Mesodermal cell (in vitro differentiated cells): ENCODE data around the gene URB2. TPM values are rescaled to one million over a fixed set of nuclear protein-coding genes. Genes with fewer than 3 reads are reported as not detected.
A peak's percentile ranks its signal among the peaks of the same experiment; 100 is the strongest.

Source experiments
- H3K27ac ChIP-seq: 2 replicates; pipeline ENCODE4 v1.7.0; 2013; ENCODE audit warnings: mild to moderate bottlenecking, low read depth, low read length, moderate library complexity; ENCODE audit not compliant: severe bottlenecking
- H3K36me3 ChIP-seq: 2 replicates; pipeline ENCODE4 v1.7.1; 2013; ENCODE audit warnings: mild to moderate bottlenecking, low read length, moderate library complexity; ENCODE audit not compliant: control insufficient read depth, insufficient read depth
- H3K4me1 ChIP-seq: one replicate; pipeline ENCODE4 v1.7.1; 2013; ENCODE audit warnings: mild to moderate bottlenecking, low read length; ENCODE audit not compliant: insufficient read depth, control insufficient read depth, poor library complexity, severe bottlenecking
- H3K4me3 ChIP-seq: 2 replicates; pipeline ENCODE4 v1.7.0; 2013; ENCODE audit warnings: low read length, control low read depth, mild to moderate bottlenecking; ENCODE audit not compliant: insufficient read depth, poor library complexity, severe bottlenecking; ENCODE audit errors: extremely low read depth
- H3K9me3 ChIP-seq: 2 replicates; pipeline ENCODE4 v1.7.1; 2013; ENCODE audit warnings: mild to moderate bottlenecking, low read length, moderate library complexity; ENCODE audit not compliant: control insufficient read depth
- WGBS, 2 experiments: methylation state at CpG; one replicate each; pipeline ENCODE4 v1.1.5; 2013; ENCODE audit warnings: missing lambda C conversion rate in 2 of 2; ENCODE audit not compliant: insufficient coverage in 2 of 2; 5-methylcytosine and 5-hydroxymethylcytosine counted together
- polyA plus RNA-seq, 2 experiments: library from polyadenylated mRNA; stranded (reverse); fragments of 50-300 nt; gene quantifications; one replicate each; pipeline ENCODE4 v1.2.3, GENCODE V29; 2013

URB2 gene
- polyA plus RNA-seq (2013, experiment 1 of 2): 4.5 TPM
- 4.1 TPM for polyA plus RNA-seq (2013, experiment 2 of 2)

DNA sequence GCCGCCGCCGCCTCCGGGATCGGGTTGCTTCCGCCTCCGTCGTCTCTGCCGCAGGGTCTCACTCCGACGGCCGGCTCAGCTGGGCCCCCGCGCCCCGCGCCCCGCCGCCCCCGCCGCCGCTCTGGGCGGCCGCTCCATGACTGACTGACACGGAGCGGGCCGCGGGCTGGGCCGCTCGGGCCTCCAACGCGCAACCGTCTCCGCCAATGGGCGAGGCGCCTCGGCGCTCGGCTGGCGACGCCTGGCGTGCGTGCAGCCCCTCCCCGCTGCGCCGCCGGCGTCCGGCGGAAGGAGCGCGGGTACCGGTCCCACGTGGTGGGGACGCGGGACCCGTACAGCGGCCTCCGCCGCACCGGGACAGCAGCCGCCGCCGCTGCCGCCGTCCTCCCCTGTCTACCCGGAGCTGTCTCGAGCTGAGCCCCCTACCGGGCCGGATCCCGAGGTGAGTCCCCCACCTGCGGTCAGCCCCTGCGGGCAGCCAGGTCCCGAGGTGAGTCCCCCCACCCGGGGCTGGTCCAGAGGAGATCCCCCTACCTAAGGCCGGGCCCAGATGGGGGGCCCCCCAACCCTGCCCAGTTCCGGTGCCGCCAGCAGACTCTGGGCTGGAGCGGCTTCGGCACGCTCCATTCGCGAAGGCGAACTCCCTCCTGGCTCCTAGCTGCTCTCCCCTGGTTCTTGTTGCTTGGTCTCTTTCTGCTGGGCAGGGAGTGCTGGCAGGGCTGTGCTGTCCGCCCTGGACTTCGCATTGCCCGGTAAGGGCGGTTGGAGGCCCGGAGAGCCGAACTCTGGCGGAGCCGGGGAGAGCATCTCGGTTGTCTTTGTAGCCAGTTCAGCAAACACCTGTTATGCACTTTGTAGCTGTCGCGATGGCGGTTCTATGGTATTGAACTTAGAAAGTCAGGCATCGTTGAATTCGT, at the start of gene URB2, which contains the start of gene TAF5L:
TSS of gene URB2 (plus strand) at position 333 of the 917 bp plus-strand sequence. CDS start 1,387 bp downstream, outside the sequence.
TSS of gene TAF5L (minus strand) at position 208 of the 917 bp plus-strand sequence. CDS start 11,640 bp downstream, outside the sequence.
- H3K4me3 ChIP-seq: peak within 1 kb of the TSS; percentile 96
- peak within 1 kb of the TSS; percentile 67 for H3K27ac ChIP-seq
- 0% methylated on average over 59 to 79 of the region's 97 CpGs for WGBS, 2 experiments
- peaks cover 4% of the 10 kb centered on the region for H3K4me1 ChIP-seq
- H3K9me3 ChIP-seq: no peaks in the 10 kb centered on the region
- peaks cover 23% of the 10 kb centered on the region for H3K36me3 ChIP-seq

DNA sequence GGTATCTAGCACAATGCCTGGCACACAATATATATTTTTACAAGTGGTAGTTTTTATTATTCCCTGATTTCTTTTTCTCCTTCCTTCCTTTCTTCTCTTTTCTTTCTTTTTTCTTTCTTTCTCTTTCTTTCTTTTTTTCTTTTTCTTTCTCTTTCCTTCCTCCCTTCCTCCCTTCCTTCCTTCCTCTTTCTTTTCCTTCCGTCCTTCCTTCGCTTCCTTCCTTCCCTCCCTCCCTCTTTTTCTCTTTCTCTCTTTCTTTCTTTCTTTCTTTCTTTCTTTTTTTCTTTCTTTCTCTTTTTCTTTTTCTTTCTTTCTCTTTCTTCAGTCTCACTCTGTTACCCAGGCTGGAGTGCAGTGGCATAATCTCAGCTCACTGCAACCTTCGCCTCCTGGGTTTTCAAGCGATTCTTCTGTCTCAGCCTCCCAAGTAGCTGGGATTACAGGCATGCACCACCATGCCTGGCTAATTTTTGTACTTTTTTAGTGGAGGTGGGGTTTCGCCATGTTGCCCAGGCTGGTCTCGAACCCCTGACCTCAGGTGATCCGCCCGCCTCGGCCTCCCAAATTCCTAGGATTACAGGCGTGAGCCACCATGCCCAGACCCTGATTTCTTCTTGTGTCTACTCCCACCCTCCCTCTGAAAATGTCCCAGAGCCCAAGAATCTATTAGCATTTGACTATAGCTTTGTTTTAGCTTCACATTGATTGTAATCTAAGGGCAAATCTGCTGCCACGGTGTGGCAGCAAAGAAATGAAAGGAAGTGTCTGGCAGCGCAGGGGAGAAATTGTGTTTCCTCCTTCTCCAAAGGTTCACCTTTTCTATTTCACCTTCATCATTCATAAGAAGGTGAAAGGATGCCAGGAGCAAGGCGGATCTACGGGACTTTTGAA, 47.6 kb upstream of the URB2 start:
- H3K4me3 ChIP-seq: no peak overlapping the region
- no peak overlapping the region for H3K27ac ChIP-seq
- WGBS, 2 experiments: 85 to 97% methylated on average over 8 to 10 of the region's 14 CpGs

DNA sequence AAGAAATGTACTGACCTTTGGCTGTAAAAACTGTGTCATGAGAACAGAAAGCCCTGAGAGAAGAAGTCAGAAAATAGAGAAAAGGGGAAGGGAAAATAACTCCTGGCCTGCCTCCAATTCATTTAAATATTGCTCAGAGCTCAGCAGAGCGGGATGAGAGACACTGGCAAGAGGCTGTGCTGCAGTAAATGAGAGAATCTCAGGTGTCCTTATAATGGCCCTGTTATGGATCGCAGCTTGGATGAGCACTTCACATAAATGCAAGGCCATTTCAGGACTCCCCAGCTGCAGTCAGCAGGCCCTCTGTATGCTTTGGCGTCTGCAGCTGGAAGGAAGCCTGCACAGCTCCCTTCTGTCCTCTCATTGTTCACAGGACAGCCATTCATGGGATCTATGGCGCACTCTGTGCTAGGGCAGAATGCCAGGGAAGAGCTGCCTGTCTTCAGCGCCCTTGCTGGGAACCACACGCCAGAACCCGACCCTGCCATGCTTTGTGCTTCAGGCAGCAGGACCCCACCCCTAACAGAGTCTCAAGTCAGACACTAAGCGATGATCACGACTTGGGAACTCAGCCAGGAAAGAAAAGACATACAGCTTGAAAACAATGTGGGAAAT, 46.9 kb upstream of the URB2 start:
- peaks cover 4% of the 10 kb centered on the region for H3K4me1 ChIP-seq
- WGBS, 2 experiments: 67 to 78% methylated on average over 6 to 7 of the region's 9 CpGs
- no peak overlapping the region for H3K4me3 ChIP-seq
- no peak overlapping the region for H3K27ac ChIP-seq
- H3K36me3 ChIP-seq: no peaks in the 10 kb centered on the region
- H3K9me3 ChIP-seq: no peaks in the 10 kb centered on the region

More for the DNA sequence above, 47.6 kb upstream of the URB2 start:
- H3K36me3 ChIP-seq: no peaks in the 10 kb centered on the region
- no peaks in the 10 kb centered on the region for H3K9me3 ChIP-seq
- peaks cover 4% of the 10 kb centered on the region for H3K4me1 ChIP-seq

DNA sequence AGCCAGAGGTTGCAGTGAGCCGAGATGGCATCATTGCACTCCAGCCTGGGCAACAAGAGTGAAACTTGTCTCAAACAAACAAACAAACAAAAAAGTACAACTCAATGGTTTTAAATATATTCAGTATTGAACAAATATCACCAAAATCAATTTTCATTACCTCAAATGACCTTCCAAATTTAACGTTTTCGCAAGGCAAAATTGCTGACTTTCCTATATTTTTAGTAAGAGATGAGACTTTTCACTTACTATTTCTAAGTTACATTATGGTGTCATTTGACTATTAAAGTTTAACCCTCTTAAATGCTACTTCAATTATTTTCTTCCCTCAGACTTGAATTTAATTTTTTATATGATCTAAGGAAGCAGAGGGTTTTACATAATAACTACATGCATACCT, 44.6 kb upstream of the URB2 start:
- Histone ChIP-seq H3K4me1 (peaks cover 4% of the 10 kb centered on the region), H3K9me3 (no peaks in the 10 kb centered on the region), H3K36me3 (no peaks in the 10 kb centered on the region), H3K4me3 (no peak overlapping the region), H3K27ac (no peak overlapping the region)
- WGBS, 2 experiments: 89% methylated on average over 1 of the region's 3 CpGs; no CpG with 5 or more reads in 1 of the 2 experiments

GRCh38 chr1:229582011-229582694, 43.9 kb upstream of the URB2 start:
- no peaks in the 10 kb centered on the region for H3K36me3 ChIP-seq
- no peak overlapping the region for H3K27ac ChIP-seq
- H3K4me1 ChIP-seq: peaks cover 4% of the 10 kb centered on the region
- H3K4me3 ChIP-seq: no peak overlapping the region
- H3K9me3 ChIP-seq: no peaks in the 10 kb centered on the region
- WGBS, 2 experiments: 74 to 86% methylated on average over 5 to 10 of the region's 11 CpGs

DNA sequence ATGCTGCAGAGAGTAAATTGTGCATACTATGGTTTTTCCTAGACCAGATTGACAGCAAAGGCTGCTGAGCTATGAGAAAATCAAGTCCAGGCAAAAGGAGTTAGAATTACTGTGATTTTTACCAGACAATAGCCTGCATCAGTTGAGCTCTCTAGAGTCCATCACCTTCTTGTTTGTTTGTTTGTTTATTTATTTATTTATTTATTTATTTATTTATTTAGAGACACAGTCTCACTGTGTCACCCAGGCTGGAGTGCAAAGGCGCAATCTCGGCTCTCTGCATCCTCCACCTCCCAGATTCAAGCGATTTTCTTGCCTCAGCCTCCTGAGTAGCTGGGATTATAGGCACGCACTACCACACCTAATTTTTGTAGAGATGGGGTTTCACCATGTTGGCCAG, 43.3 kb upstream of the URB2 start:
- H3K4me3 ChIP-seq: no peak overlapping the region
- WGBS, 2 experiments: 80 to 86% methylated on average over 1 to 2 of the region's 4 CpGs
- peaks cover 4% of the 10 kb centered on the region for H3K4me1 ChIP-seq
- no peaks in the 10 kb centered on the region for H3K9me3 ChIP-seq
- no peaks in the 10 kb centered on the region for H3K36me3 ChIP-seq
- no peak overlapping the region for H3K27ac ChIP-seq

DNA sequence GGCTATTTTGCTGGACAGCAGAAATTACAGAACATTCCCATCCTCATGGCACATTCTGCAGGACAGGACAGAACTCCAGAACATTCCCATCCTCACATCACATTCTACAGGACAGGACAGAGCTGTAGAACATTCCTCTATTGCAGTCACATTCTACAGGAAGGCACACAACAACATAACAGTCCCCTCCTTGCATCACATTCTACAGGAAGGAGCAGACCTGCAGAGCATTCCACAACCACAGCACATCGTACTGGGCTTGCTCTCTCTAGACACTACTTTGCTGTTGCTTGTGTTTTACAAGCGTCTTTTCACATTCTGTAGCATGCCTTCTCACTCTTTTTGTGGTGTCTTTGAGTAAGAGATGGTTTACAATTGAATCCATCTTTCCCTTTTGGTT, 40.7 kb upstream of the URB2 start:
- WGBS, 2 experiments: no CpG with 5 or more reads among the region's 2 CpGs
- Histone ChIP-seq H3K4me3 (no peak overlapping the region), H3K9me3 (no peaks in the 10 kb centered on the region)

GRCh38 chr1:229590119-229590518, 35.9 kb upstream of the URB2 start:
- Histone ChIP-seq H3K36me3 (peaks cover 17% of the 10 kb centered on the region), H3K9me3 (no peaks in the 10 kb centered on the region), H3K27ac (no peak overlapping the region), H3K4me3 (no peak overlapping the region), H3K4me1 (no peaks in the 10 kb centered on the region)
- WGBS, 2 experiments: 83 to 95% methylated on average over 1 to 5 of the region's 5 CpGs

More for the DNA sequence above, 40.7 kb upstream of the URB2 start:
- Histone ChIP-seq H3K36me3 (no peaks in the 10 kb centered on the region), H3K27ac (no peak overlapping the region), H3K4me1 (no peaks in the 10 kb centered on the region)

DNA sequence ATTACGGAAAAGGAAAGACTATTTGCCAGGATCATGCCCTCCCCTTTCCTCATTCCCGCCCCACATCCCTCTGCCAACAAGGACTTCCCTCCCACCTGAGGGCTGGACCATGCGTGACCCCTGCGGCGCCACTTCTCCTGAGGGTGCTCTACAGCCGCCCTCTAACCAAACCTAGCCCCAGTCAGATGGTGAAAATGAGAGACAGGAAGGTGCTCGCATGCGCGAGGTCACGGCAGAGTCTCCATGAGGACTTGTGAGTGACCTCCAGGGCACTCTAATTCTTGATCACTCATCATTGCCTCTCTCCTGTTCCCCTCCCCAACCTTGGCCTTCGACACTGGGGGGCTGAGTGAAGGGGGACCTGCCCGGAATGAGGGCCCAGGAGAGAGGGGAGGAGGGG, 32.2 kb upstream of the URB2 start:
- H3K27ac ChIP-seq: no peak overlapping the region
- H3K9me3 ChIP-seq: no peaks in the 10 kb centered on the region
- WGBS, 2 experiments: 94 to 100% methylated on average over 3 to 6 of the region's 12 CpGs
- peaks cover 27% of the 10 kb centered on the region for H3K36me3 ChIP-seq
- no peaks in the 10 kb centered on the region for H3K4me1 ChIP-seq
- H3K4me3 ChIP-seq: no peak overlapping the region
